ENCODE results near the gene ADGRB2.

DNA sequence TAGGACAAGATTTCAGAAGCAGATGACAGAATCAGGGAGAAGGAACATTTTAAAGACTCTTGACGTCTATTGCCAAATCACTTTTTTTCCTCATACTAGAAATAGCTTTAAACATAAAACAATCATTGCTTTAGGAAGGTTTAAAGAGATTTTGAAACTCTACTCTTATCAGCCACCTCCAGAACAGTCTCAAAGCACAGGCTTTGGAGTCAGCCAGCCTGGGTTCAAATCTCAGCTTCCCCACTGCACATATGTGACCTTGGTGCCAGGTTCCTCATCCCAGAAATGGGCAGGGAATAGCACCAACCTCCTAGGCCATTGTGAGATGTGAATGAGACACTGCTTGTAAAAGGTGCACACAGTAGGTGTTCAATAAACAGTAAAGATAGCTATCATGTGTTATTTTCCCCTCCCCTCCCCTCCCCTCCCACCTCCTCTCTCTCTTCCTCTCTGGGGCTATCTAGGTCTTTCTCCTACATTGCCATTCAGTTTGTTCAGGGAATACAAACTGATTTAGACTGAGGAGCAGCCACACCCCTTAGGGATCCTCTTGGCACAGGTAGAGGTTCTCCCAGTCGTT, 31.0 kb upstream of the ADGRB2 start:
- TF ChIP-seq, protein P1, sequence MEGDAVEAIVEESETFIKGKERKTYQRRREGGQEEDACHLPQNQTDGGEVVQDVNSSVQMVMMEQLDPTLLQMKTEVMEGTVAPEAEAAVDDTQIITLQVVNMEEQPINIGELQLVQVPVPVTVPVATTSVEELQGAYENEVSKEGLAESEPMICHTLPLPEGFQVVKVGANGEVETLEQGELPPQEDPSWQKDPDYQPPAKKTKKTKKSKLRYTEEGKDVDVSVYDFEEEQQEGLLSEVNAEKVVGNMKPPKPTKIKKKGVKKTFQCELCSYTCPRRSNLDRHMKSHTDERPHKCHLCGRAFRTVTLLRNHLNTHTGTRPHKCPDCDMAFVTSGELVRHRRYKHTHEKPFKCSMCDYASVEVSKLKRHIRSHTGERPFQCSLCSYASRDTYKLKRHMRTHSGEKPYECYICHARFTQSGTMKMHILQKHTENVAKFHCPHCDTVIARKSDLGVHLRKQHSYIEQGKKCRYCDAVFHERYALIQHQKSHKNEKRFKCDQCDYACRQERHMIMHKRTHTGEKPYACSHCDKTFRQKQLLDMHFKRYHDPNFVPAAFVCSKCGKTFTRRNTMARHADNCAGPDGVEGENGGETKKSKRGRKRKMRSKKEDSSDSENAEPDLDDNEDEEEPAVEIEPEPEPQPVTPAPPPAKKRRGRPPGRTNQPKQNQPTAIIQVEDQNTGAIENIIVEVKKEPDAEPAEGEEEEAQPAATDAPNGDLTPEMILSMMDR (IDR thresholded peaks at IDR 0.05) = no peak
- no peak for TF ChIP-seq TCF7L2 (IDR thresholded peaks at IDR 0.05; ENCODE audit: low read depth, low read length)
